ENCODE data around the gene PRPF38B. TPM values are rescaled to one million over a fixed set of nuclear protein-coding genes. Genes with fewer than 3 reads are reported as not detected.

PRPF38B gene
- polyA plus RNA-seq, 1 donor (not counting 4 experiments of a cell fraction or from before 2014, with no cell fraction given), result 41.0 TPM

DNA sequence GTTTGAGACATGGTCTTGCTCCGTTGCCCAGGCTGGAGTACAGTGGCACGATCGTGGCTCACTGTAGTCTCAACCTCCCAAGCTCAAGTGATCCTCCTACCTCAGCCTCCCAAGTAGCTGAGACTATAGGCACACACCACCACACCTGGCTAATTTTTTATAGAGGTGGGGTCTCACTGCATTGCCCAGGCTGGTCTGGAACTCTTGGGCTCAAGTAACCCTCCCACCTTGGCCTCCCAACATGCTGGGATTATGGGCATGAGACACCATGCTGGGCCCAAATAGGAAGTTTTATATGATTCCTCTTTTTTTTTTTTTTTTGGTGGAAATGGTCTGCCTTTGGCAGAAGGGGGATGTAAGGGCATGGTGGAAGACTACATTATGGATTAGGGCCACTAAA lies 14.5 kb downstream of the PRPF38B start:
- Histone ChIP-seq H3K4me2 (ENCODE audit: control insufficient read depth, extremely low read depth, insufficient read depth, low read depth, low read length) (no peak overlapping the region), H3K4me1 (ENCODE audit: control insufficient read depth, extremely low read depth, insufficient read depth, low read length) (peaks cover 11% of the 10 kb centered on the region), H3K27ac (ENCODE audit: control insufficient read depth, insufficient read depth, low read length) (no peak overlapping the region), H3K79me2 (ENCODE audit: control insufficient read depth, insufficient read depth, low read length) (no peaks in the 10 kb centered on the region), H3K36me3 (ENCODE audit: control insufficient read depth in 2 of 2, extremely low read depth in 1 of 2, insufficient read depth in 2 of 2, low read length in 2 of 2) (peaks cover 0 to 1% of the 10 kb centered on the region in 2 experiments), H4K20me1 (ENCODE audit: control insufficient read depth, extremely low read depth, insufficient read depth, low read length) (no peaks in the 10 kb centered on the region), H3K9me1 (ENCODE audit: control insufficient read depth, extremely low read depth, insufficient read depth, low read length) (no peaks in the 10 kb centered on the region), H3K9me3 (ENCODE audit: control insufficient read depth, low read depth, low read length) (no peaks in the 10 kb centered on the region), H3K4me3 (ENCODE audit: control insufficient read depth in 2 of 3, extremely low read depth in 1 of 3, insufficient read depth in 2 of 3, low read depth in 1 of 3, low read length in 3 of 3) (no peak overlapping the region), H3K27me3 (ENCODE audit: control insufficient read depth, extremely low read depth, insufficient read depth, low read length) (no peaks in the 10 kb centered on the region), H2AFZ (ENCODE audit: control insufficient read depth, low read length) (no peak overlapping the region), H3K9ac (ENCODE audit: control insufficient read depth, extremely low read depth, insufficient read depth, low read length) (no peak overlapping the region)
- dilution Hi-C loops (cut with MboI; ENCODE audit: extremely low pct_ligation_motif_present, low sequenced_read_pairs), result no loop called here
- TF ChIP-seq, protein P1, sequence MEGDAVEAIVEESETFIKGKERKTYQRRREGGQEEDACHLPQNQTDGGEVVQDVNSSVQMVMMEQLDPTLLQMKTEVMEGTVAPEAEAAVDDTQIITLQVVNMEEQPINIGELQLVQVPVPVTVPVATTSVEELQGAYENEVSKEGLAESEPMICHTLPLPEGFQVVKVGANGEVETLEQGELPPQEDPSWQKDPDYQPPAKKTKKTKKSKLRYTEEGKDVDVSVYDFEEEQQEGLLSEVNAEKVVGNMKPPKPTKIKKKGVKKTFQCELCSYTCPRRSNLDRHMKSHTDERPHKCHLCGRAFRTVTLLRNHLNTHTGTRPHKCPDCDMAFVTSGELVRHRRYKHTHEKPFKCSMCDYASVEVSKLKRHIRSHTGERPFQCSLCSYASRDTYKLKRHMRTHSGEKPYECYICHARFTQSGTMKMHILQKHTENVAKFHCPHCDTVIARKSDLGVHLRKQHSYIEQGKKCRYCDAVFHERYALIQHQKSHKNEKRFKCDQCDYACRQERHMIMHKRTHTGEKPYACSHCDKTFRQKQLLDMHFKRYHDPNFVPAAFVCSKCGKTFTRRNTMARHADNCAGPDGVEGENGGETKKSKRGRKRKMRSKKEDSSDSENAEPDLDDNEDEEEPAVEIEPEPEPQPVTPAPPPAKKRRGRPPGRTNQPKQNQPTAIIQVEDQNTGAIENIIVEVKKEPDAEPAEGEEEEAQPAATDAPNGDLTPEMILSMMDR (optimal IDR thresholded peaks at IDR 0.05 in 1 of 3, IDR thresholded peaks at IDR 0.05 in 1 of 3, conservative IDR thresholded peaks at IDR 0.05 in 1 of 3; ENCODE audit: extremely low read depth in 1 of 3, insufficient read depth in 2 of 3, low read length in 3 of 3), result no peak
- no peak for TF ChIP-seq EZH2 (IDR thresholded peaks at IDR 0.05; ENCODE audit: low read length)
- no peak for FAIRE-seq
- no peak for DNase-seq (ENCODE audit: low read depth, low spot score)

DNA sequence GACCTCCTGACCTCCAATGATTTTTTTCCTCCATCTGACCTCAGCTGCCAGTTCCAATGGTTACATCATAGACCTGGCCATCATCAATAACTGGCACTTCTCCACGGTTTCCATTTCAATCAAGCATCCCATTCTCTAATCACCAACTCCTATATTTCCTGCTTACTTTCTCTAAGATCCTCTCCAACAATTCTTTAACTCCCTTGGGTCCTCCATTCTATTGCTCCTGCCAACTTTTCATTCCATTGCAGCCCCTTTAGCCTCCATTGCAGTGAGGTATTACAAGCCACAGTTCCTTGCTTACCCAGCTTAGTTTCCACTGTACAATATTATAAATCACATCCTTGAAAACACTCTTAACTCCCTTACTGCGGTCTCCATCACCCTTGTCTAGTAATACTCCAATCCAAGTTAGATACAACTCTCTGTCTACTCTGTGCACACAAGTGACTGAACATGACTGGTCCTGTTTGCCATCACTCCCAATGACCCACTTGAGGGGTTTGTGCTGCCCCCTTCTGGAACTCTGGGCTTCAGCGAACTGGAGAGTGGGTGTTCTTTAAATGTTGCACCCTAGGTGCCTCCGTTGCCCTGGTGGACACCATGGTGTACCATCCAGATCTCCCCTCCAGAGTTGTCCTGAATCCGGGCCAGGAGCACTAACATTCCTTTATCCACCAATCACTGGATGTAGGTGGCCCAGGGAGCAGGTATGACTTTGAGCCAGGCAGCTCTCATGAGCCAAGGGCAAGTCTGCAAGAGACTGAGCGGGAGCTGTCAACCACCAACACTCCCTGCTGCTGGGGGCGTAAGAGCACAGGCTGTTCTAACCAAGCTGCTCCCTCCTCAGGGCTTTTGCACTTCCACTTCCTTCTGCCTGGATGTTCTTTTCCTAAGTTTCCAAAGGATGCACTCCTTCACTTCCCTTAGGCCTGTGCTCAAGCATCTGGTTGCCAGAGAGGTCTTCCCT lies 16.9 kb downstream of the PRPF38B start:
- Histone ChIP-seq H3K9ac (ENCODE audit: control insufficient read depth, extremely low read depth, insufficient read depth, low read length) (no peak overlapping the region), H4K20me1 (ENCODE audit: control insufficient read depth, extremely low read depth, insufficient read depth, low read length) (no peaks in the 10 kb centered on the region), H3K4me1 (ENCODE audit: control insufficient read depth, extremely low read depth, insufficient read depth, low read length) (peaks cover 9% of the 10 kb centered on the region), H2AFZ (ENCODE audit: control insufficient read depth, low read length) (no peak overlapping the region), H3K4me2 (ENCODE audit: control insufficient read depth, extremely low read depth, insufficient read depth, low read depth, low read length) (no peak overlapping the region), H3K27me3 (ENCODE audit: control insufficient read depth, extremely low read depth, insufficient read depth, low read length) (no peaks in the 10 kb centered on the region), H3K36me3 (ENCODE audit: control insufficient read depth in 2 of 2, extremely low read depth in 1 of 2, insufficient read depth in 2 of 2, low read length in 2 of 2) (no peaks in the 10 kb centered on the region), H3K27ac (ENCODE audit: control insufficient read depth, insufficient read depth, low read length) (no peak overlapping the region), H3K9me1 (ENCODE audit: control insufficient read depth, extremely low read depth, insufficient read depth, low read length) (no peaks in the 10 kb centered on the region), H3K9me3 (ENCODE audit: control insufficient read depth, low read depth, low read length) (no peaks in the 10 kb centered on the region), H3K4me3 (ENCODE audit: control insufficient read depth in 2 of 3, extremely low read depth in 1 of 3, insufficient read depth in 2 of 3, low read depth in 1 of 3, low read length in 3 of 3) (no peak overlapping the region), H3K79me2 (ENCODE audit: control insufficient read depth, insufficient read depth, low read length) (no peaks in the 10 kb centered on the region)
- dilution Hi-C loops (cut with MboI; ENCODE audit: extremely low pct_ligation_motif_present, low sequenced_read_pairs), result no loop called here
- no peak for FAIRE-seq
- DNase-seq (ENCODE audit: low read depth, low spot score), result no peak
- TF ChIP-seq, protein P1 (optimal IDR thresholded peaks at IDR 0.05 in 1 of 3, IDR thresholded peaks at IDR 0.05 in 1 of 3, conservative IDR thresholded peaks at IDR 0.05 in 1 of 3; ENCODE audit: extremely low read depth in 1 of 3, insufficient read depth in 2 of 3, low read length in 3 of 3), result peak in 1 of 3 experiments; percentile 31
- TF ChIP-seq EZH2 (IDR thresholded peaks at IDR 0.05; ENCODE audit: low read length), result no peak

Data from keratinocyte (primary cell).